Measurements from ENCODE around the gene SERP2.

- TF ChIP-seq SUZ12 (IDR thresholded peaks at IDR 0.05) (no peak), SP1 (IDR thresholded peaks at IDR 0.05) (no peak)
Observed at GRCh38 chr13:44433863-44434765, 60.5 kb downstream of the SERP2 start.

All from HEK293T (cell line).